Measurements from ENCODE around the gene GEN1.

DNA sequence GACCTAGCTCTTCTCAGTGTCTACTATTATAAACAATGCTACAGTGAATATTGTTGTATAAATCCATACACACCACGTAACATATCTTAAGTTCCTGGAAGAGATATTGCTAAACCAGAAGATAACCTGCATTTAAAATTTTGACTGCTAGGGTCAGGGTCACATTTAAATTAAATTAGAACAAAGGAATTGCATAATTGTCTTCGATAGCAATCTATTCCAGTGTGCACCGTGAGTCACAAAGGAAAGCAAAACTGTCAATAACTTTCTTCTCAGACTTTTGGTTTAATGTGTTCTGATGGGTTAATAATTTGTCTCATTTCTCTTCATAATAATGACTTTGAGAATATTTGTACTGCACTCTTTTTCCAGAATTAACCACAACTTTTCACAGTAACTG is 4.2 kb downstream of the GEN1 start:
- TF ChIP-seq, protein P1, sequence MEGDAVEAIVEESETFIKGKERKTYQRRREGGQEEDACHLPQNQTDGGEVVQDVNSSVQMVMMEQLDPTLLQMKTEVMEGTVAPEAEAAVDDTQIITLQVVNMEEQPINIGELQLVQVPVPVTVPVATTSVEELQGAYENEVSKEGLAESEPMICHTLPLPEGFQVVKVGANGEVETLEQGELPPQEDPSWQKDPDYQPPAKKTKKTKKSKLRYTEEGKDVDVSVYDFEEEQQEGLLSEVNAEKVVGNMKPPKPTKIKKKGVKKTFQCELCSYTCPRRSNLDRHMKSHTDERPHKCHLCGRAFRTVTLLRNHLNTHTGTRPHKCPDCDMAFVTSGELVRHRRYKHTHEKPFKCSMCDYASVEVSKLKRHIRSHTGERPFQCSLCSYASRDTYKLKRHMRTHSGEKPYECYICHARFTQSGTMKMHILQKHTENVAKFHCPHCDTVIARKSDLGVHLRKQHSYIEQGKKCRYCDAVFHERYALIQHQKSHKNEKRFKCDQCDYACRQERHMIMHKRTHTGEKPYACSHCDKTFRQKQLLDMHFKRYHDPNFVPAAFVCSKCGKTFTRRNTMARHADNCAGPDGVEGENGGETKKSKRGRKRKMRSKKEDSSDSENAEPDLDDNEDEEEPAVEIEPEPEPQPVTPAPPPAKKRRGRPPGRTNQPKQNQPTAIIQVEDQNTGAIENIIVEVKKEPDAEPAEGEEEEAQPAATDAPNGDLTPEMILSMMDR (IDR thresholded peaks at IDR 0.05; ENCODE audit: low read length): no peak
- TF ChIP-seq EZH2 (IDR thresholded peaks at IDR 0.05; ENCODE audit: borderline replicate concordance, low read length): no peak

Measured in OCI-LY1 (cell line).